ENCODE results near the gene CFAP68. TPM values are rescaled to one million over a fixed set of nuclear protein-coding genes. Genes with fewer than 3 reads are reported as not detected.

CFAP68 gene
- total and polyA plus RNA-seq, 9 of the 15 experiments (the other 6 are each of a cell fraction or from before 2014, with no cell fraction given), result 22.8 to 72.3 (median 52.5) TPM

DNA sequence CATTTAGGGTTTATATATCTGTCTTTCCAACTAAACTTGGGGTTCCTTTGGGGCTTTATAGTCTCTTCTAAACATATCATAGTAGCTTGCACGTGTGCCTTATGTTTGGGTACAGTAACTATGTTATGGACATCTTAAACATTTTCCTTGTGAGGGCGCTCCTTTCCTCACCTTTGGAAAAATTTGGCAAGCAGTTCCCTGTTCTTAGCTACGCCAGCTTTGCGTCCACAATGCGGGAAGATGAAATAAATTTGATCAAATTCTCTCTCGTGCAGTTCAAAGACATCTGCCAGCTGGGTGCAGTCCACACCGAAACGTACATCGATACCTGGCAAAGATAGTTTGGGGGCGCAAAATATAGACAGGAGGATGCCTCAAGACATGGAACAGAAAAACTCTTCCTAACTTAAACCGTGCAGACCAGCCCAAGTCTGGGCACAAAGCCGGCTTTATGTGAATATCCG is 924 bp upstream of the CFAP68 start (continued):
- TF ChIP-seq, protein P1, sequence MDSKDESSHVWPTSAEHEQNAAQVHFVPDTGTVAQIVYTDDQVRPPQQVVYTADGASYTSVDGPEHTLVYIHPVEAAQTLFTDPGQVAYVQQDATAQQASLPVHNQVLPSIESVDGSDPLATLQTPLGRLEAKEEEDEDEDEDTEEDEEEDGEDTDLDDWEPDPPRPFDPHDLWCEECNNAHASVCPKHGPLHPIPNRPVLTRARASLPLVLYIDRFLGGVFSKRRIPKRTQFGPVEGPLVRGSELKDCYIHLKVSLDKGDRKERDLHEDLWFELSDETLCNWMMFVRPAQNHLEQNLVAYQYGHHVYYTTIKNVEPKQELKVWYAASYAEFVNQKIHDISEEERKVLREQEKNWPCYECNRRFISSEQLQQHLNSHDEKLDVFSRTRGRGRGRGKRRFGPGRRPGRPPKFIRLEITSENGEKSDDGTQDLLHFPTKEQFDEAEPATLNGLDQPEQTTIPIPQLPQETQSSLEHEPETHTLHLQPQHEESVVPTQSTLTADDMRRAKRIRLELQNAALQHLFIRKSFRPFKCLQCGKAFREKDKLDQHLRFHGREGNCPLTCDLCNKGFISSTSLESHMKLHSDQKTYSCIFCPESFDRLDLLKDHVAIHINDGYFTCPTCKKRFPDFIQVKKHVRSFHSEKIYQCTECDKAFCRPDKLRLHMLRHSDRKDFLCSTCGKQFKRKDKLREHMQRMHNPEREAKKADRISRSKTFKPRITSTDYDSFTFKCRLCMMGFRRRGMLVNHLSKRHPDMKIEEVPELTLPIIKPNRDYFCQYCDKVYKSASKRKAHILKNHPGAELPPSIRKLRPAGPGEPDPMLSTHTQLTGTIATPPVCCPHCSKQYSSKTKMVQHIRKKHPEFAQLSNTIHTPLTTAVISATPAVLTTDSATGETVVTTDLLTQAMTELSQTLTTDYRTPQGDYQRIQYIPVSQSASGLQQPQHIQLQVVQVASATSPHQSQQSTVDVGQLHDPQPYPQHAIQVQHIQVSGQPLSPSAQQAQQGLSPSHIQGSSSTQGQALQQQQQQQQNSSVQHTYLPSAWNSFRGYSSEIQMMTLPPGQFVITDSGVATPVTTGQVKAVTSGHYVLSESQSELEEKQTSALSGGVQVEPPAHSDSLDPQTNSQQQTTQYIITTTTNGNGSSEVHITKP (IDR thresholded peaks at IDR 0.05; ENCODE audit: partially characterized antibody), result peak; percentile 99
- TF ChIP-seq POLR2B (IDR thresholded peaks at IDR 0.05; ENCODE audit: low read depth, partially characterized antibody) (no peak), OTX1 (CRISPR knock-in tag; IDR thresholded peaks at IDR 0.05) (no peak), MCM7 (IDR thresholded peaks at IDR 0.05) (no peak), SP1 (CRISPR knock-in tag; IDR thresholded peaks at IDR 0.05) (no peak), ZNF444 (CRISPR knock-in tag; IDR thresholded peaks at IDR 0.05) (no peak), ZNF408 (CRISPR knock-in tag; IDR thresholded peaks at IDR 0.05; ENCODE audit: low read depth) (no peak), ZNF75A (CRISPR knock-in tag; IDR thresholded peaks at IDR 0.05) (no peak), U2AF1 (optimal IDR thresholded peaks at IDR 0.05; ENCODE audit: low read depth, low read length) (no peak), LARP7 (IDR thresholded peaks at IDR 0.05) (no peak), SMARCA5 (IDR thresholded peaks at IDR 0.05) (0 out of 2 replicates have a peak, but pooled peaks have one; percentile 45), ZFX (CRISPR knock-in tag; IDR thresholded peaks at IDR 0.05) (no peak), ZNF77 (CRISPR knock-in tag; IDR thresholded peaks at IDR 0.05) (no peak), ZFP30 (CRISPR knock-in tag; IDR thresholded peaks at IDR 0.05; ENCODE audit: borderline replicate concordance) (no peak), DACH1 (IDR thresholded peaks at IDR 0.05; ENCODE audit: partially characterized antibody) (no peak), ZNF589 (CRISPR knock-in tag; IDR thresholded peaks at IDR 0.05; ENCODE audit: low read depth) (no peak), NCOR1 (IDR thresholded peaks at IDR 0.05) (no peak), MEF2A (IDR thresholded peaks at IDR 0.05; ENCODE audit: control insufficient read depth, low read depth, low read length) (no peak), GTF2E2 (tag; IDR thresholded peaks at IDR 0.05) (no peak; the same call in 1 of the 2 replicates), NFXL1 (CRISPR knock-in tag; IDR thresholded peaks at IDR 0.05) (no peak), SMARCC2 (IDR thresholded peaks at IDR 0.05; ENCODE audit: low read depth) (0 out of 2 replicates have a peak, but pooled peaks have one; percentile 19)
- TF ChIP-seq, protein P2, sequence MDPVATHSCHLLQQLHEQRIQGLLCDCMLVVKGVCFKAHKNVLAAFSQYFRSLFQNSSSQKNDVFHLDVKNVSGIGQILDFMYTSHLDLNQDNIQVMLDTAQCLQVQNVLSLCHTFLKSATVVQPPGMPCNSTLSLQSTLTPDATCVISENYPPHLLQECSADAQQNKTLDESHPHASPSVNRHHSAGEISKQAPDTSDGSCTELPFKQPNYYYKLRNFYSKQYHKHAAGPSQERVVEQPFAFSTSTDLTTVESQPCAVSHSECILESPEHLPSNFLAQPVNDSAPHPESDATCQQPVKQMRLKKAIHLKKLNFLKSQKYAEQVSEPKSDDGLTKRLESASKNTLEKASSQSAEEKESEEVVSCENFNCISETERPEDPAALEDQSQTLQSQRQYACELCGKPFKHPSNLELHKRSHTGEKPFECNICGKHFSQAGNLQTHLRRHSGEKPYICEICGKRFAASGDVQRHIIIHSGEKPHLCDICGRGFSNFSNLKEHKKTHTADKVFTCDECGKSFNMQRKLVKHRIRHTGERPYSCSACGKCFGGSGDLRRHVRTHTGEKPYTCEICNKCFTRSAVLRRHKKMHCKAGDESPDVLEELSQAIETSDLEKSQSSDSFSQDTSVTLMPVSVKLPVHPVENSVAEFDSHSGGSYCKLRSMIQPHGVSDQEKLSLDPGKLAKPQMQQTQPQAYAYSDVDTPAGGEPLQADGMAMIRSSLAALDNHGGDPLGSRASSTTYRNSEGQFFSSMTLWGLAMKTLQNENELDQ (CRISPR knock-in tag; IDR thresholded peaks at IDR 0.05; ENCODE audit: borderline replicate concordance), result no peak
- TF ChIP-seq, protein P3, sequence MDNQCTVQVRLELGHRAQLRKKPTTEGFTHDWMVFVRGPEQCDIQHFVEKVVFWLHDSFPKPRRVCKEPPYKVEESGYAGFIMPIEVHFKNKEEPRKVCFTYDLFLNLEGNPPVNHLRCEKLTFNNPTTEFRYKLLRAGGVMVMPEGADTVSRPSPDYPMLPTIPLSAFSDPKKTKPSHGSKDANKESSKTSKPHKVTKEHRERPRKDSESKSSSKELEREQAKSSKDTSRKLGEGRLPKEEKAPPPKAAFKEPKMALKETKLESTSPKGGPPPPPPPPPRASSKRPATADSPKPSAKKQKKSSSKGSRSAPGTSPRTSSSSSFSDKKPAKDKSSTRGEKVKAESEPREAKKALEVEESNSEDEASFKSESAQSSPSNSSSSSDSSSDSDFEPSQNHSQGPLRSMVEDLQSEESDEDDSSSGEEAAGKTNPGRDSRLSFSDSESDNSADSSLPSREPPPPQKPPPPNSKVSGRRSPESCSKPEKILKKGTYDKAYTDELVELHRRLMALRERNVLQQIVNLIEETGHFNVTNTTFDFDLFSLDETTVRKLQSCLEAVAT (IDR thresholded peaks at IDR 0.05), result no peak
